Measurements from ENCODE around the gene ABCC4.

Gene ABCC4

DNA sequence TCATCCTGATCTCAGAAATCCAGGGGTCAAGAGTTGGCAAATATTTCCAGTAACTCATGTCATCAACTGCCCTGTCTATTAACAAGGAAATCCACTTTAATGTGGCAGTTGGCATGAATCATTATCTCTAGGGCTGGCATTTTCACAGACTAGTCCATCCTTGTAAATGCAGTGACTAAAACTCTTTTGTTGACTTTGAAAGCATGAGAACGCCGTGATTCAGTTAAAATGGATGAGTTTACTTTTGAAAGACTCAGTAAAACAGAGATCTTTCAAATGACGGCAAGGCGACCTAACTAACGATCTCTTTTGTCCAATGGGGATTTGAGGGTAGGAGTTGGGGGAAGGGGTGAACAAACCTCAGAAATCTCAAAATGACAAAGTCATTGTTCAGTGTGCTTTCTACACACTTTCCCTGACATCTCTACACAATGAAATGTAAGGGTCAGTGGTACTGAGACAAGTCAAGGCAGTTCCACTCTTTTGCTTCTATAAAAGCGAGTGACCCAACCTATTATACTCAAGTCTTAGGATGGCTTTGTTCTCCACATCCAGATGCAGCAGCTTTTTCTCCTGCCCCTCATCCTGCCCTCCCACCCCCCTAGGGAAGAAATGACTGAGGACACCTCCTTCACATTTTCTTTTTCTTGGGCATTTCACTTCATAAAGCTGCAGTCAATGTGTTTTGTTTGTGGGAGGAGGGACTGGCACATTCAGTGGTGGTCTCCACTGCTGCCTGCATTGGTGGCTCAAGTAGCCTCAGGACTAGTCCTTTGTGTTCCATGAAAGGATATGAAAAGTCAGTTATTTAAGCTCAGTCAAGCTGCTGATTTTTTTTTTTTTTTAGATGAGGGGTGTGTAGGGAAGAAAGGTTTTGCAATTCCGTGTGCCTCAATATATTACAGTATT lies 200.5 kb downstream of the ABCC4 start:
- peak; percentile 65 for DNase-seq

DNA sequence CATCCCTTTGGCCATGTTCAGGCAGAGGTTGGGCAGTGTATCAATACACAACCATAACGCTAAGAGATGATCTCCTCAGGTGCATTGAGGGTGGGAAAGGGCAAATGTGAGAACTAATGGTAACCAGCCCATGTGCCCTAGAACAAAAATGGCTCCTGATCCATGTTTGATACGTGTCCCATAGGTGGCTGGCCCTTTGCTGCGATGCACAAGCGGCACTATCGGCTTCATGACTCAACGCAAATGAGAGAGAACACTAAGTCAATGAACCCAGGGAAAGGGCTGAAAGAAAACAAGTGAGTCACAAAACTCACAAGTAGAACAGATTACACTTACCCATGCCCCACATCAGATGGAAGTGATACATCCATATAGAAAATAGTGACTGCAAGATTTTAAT lies 201.7 kb downstream of the ABCC4 start:
- no peak for DNase-seq

DNA sequence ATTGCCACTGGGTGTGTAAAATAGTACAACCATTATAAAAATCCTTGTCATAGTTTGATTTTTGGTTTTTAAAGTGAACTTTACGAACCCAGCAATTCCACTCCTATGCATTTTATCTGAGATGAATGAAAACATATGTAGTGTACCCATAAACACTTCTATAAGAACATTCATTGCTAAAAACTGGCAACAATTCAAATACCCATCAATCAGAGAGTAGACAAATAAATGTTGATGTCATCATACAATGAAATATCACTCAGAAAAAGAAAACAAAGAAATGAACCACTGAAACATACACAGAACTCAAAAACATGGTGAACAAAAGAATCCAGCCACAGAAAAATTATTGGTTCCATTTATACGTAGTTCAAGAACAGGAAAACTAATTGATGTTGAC lies 202.3 kb downstream of the ABCC4 start:
- peak; percentile 27 for DNase-seq

DNA sequence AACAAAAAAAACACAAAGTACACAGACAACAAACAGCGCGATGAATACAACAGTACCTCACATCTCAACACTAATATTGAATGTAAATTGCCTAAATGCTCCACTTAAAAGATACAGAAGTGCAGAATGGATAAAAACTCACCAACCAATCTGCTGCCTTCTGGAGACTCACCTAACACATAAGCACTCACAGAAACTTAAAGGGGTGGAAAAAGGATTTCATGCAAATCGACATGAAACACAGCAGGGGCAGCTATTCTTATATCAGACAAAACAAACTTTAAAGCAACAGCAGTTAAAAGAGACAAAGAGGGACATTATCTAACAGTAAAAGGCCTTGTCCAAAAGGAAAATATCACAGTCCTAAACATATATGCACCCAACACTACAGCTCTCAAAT lies 209.5 kb downstream of the ABCC4 start:
- no peak for DNase-seq

DNA sequence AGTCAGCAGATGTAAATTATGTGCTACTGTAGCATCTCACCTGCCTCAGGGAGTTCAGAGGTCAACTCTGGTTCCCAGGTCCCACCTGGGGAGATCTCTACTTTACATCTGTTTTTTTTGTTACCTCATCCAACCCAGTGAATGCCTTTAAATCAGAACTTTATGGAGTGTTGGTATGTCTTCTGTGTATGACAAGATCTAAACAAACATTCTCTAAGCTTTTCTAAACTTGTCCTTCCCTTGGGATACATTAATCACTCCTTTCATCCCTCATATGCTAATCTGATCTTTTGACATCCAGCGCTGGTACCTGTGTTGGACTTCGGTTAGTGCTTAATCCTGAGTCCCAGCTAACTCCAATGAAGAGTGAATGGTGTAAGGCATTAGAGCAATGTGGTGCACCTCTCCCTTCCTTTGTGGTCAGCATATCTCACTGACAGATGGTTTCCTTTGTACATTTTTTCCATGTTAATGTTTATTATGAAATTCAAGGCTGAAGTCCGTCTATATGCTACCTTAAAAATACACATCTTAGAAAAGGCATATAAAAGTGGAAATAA lies 213.4 kb downstream of the ABCC4 start:
- no peak for DNase-seq

DNA sequence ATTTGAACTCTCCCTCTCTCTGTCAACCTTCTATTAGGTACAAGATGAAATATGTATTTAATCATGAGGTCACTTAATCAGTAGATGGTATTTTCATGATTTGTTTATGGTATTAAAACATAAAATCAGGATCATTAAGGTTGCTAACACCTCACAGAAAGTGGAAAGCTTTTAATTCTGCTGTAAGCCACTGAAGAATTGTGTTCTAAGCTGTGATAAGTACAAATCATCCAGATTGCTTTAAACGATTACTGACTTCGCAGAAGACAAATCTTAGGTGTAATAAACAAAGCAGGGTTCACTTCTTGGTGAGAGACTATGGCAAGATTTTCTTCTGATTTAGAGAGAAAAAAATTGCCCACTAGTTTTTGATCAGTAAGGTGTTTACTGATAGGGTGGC lies 214.5 kb downstream of the ABCC4 start:
- DNase-seq: no peak

DNA sequence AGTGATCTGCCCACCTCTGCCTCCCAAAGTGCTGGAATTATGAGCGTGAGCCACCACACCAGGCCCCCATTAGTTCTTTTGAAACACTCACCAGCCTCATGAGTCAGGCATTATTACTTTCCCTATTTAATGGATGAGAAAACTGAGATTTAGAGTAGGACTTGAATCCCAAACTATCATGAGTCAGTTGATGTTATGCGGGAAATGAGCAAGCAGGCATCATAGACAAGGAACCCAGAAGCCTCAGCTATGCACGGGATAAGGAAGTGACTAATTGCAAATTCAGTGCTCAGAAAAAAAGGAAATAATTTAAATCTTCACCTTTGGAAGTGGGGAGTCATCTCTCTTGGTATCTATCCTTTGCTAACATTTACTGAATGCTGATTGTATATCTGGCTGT lies 217.5 kb downstream of the ABCC4 start:
- no peak for DNase-seq

DNA sequence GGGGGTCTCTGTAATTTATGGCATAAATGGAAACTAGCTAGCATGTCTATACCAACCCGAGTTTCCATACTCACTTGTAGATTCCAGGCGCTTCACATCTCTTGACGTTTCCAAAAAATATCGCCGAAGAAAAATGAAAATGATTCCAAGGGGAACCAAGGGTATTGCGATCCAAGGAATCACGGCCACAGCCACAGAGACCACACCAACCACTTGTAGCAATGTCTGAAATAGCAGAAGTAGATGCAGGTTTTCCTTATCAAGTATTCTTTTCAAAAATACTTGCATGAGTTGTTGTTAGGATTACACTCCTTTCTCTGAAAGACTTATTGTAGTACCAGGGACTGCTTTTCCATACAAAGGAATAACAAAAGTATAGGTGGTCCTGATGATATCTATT lies 218.2 kb downstream of the ABCC4 start:
- DNase-seq: no peak

DNA sequence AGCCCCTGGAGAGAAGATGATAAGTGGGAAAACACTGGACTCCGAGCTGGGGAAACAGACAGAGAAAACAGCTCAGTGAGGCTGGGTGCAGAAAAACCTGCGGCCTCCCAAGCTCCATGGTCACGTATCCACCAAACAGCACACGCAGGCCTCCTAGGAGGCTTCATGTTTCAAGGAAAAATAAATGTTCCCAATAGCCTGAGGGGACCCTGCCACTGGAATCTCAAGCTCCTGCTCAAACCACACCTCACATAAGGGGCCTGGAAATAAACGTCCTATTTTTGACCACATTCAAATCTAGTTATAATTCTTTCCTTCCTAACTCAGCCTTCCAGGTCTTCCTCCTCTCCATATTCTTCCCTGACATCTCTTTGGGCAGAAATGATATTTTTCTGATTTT lies 225.7 kb downstream of the ABCC4 start:
- no peak for DNase-seq

DNA sequence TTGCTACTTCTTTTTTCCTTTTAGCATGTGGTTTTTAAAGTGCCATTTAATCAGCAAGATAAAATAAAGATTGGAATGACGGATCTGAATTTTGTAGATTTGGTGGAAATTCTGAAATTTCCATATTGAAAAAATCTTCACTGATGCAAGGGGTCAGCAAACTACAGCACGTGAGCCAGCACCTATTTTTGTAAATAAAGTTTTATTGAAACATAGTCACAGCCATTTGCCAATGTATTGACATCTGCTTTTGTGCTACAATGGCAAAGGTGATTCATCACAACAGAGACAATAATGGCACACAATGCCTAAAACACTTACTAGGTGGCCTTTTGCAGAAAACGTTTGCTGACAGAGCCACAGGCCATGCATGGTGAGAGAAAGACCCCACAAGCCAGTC lies 226.4 kb downstream of the ABCC4 start:
- DNase-seq: no peak

DNA sequence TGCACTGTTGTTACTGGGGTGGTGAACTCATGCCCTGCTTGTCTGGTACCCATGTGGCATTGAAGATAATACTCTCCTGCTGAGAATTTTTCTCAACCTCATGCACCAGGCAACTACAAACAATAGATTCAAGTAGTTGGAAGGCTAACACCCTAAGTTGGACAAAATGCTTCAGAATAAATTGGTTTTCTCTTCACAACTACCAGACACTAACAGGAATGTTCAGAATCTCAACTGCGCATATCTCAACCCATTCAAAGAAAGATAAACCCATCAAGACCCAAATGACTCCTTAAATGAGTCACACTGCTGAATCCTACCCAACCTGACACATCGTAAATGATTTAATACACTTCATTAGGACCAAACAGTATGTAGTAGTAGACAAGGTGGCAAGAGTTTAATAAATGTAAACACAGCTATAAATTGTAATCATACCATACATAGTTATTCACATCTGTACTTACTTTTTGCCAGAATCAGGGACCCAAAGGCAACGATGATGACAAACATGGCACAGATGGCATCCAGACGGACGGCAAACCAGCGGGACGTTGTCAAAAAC lies 227.4 kb downstream of the ABCC4 start:
- no peak for DNase-seq

DNA sequence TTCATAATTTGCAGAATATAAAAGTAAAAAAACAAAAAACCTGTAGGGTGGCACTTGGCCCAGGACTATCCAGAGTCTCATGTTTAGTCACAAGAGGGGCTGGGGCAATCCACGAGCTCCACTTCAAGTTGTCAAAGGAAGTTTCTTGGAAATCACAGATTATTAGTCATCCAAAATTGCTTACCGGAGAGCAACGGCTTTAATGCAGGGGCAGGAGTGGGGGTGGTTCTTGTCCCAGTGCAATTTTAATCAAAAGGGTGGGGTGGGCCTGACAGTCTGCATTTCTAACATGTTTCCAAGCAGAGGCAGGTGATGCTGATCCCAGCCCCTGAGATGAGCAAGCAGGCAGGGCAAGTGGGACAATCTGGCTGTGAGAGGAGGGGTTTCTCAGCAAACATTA lies 233.9 kb downstream of the ABCC4 start:
- DNase-seq: no peak

DNA sequence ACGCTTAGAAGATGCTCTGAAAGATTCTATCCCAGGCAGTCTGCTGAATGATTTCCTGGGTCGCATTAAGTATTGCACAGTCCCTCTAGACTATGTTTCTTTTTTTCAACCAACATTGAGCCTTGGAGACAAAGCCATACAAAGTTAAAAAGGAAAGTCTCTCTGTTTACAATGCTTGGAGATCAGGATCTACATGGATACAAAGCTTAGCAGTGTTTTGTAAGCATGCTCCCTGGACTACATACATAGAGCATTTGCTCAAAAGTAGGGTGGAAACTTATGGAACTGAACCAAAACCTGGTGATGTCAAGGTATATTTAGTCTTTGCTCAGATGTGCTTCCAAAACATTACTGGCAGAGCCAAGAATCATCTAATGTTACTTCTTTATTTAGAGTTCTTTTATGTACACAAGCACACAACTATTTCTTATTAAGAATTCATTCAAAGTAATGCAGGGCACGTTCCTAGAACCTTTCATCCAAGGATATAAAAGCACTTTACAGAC lies 241.2 kb downstream of the ABCC4 start:
- DNase-seq: no peak

DNA sequence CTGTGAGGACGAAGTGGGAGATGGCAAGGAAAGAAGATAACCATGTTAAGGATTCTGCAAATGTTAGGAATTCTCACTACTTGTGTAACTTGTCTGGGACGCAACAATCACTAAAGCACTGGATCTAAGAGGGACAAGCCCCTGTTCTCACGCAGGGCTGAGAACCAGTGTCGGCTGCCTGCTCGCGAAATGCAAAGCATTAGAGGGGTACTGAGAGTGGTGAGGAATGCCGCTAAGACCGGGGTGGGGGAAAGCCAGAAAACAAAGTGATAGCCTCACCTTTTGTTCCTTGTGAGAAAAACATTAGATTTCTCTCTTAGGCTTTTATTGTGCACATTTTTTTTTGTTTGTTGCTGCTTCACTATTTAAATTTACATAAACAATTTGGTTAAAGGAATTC lies 241.9 kb downstream of the ABCC4 start:
- no peak for DNase-seq

DNA sequence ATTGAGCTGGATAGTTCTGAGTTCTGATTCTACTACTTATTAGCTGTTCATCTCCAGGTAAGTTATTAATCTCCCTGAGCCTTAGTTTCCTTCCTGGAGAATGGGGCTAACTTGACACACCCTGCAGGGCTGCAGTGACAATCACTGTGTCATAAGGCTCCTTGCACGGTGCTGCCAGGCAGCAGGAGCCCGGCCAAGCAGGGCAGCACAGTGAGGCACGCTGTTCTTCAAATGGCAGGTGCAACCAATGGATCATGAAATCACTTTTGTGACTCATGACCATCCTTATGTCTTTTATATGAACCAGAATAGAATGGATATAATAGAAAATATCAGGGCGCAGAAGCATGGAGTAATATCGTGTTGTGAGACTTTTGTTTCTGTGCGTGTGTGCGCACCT lies 242.6 kb downstream of the ABCC4 start:
- DNase-seq: no peak

DNA sequence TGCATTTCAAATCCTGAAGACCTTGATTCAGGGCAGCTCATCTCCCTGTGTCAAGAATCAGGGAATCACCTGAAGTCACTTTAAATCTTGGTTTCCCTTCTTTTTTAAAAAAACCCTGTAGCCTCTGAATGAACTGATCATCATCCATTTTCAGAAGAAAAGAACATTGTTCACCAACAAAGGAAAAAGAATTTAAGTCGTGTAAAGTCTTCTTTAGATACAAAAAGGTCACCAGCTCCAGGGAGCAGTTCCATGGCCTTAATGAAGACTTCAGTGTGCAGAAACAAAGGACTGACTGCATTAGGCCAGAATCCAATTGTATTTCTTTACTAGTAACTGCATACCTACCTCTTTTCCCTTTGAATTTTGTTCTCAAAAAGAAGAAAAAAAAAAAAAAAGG lies 245.0 kb downstream of the ABCC4 start:
- no peak for DNase-seq

DNA sequence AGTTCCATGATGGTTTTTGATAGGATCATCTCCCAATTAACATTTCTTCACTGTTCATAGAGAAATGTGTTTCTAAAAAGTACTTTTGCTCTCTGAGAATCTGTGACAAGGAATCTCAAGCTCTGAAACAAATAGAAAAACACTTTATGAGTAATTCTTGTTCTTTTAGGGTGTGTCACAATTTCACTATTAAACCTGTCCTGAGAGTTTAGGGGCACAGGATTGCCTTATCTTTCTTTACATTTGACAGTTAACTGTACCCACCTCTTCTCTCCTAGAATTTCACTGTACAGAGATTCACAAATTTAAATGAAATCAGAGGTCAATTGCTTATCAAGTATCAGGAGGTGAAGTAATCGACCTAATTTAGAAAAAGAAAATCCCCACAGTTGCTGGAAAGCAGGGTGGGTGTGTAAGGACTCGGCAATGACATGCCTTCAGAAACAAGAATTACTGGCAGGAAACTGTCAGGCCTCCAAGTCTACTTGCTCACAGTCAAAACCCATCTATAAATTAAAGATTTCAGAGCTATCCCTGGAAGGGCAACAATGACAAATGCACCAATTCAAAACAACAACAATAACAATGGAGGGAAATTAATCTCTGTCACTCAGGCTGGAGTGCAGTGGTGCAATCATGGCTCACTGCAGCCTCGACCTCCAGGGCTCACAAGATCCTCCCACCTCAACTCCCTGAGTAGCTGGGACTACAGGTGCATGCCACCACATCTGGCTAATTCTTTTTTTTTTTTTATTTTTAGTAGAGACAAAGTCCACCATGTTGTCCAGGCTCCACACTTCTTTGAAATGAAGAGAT lies 250.2 kb downstream of the ABCC4 start:
- DNase-seq: no peak

DNA sequence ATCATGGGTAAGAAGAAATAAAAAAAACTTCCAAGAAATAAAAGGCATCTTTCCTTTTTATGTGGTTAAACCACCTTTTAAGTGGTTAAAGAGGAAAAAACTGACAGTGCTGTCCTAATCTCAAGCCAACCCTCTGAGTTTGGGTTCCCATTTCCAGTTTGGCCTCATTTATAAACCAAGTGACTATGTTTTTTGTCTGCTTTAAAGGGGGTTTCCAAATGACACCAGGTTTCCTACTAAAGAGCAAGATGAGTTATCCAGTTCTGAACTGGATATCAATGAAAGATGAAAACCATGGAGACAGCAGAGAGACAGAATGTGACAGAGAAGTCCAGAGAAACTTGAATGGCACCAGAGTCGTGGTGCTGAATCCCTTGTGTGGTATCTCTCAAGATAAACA lies 251.5 kb downstream of the ABCC4 start:
- DNase-seq: no peak

DNA sequence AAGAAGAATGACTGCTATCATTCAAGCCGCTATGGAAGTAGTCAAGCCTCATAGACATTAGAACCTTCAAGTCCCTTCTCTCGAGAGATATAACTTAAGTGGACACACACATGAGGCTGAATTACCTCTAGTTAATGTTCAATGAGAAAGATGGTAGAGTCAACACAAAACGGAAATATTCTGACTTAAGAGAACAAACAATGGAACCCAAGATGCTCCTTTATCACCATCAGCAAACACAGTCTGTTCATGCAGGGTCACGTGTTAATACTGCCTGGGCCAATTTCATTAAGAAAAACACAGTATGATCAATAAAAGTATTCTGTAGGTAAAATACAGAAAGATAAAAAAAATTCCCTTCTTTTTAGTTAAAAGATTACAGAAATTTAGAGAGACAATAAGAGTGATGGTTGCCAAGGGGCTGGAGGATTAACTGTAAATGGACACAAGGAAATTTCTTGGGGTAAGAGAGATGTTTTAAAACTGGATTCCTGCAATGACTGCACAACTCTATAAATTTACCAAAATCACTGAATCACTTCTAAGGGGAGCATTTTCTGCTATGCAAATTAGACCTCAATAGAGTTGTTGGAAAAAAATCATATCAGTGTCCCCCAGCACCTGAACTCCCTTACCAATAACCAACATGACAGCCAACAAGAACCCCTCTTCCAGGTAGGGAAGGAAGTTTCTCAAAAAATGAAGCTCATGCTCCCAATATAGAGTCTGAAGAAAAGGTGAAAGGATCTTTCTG lies 256.6 kb downstream of the ABCC4 start:
- no peak for DNase-seq

DNA sequence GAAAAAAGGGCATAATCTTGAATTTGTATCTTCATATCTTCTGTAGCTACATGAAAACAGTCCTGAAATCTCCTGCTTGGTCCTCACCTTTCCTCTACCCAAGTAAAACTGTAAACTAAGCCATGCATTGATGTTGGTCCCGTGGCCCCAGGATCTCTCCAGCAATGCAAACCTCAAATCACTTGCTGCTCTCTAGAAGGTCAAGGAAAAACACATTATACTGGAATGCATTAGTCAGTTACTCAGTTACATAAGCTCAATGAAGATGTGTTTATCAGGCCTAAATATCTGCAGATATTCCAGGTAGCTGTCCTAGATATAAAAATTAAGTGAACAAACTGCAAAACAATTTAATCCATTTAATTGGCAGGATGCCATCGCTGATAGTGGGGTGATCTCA lies 261.8 kb downstream of the ABCC4 start:
- DNase-seq: no peak

DNA sequence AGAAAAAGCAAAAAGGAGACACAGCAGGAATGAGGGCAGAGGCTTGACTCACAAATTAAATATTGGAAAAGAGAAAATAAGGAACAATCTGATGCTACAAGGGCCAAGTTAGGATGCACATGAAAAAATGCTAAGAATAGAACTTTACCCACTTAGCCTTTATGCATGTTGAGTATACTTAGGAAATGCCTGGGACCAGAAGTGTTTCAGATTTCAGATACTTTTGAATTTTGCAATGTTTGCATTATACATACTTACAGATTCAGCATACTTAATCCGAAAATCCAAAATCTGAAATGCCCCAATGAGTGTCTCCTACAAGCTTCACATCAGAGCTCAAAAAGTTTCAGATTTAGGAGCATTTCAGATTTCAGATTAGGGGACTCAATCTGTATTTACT lies 262.3 kb downstream of the ABCC4 start:
- no peak for DNase-seq

DNA sequence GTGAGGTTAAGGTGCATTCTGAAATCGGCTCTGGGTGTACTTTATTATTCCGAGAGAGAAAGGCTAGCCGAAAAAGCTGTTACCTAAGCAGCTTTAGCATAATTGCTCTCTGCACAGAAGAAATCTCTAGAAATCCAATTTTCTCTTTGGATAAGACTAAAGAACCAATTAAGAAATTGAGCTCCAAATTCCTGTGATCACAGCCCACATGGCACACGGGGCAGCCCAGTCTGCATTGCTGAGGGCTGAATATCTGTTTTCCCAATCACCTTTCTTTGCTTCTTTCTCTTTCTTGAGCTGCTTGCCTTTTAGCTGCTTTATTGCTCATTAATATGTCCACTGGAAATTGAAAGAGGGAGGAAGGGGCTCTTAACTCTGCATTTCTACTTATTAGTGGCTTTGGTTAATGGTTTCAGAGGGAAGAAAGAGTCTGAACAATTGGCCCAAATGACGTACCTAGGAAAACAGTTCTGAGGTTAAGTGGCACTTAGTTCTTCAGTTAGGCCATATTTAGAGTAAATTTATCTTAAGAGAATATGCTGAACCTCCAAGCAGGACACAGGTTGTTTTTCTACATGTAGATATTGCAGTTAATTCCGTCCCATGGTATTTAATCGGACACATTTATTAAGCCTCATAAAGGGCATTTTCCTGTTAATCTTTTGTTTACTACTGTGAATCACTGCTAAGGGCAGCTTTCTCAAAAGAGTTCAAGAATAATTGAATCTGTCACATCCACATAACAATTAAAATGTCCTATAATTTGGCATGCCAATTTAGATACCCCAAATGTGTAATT lies 265.7 kb downstream of the ABCC4 start:
- no peak for DNase-seq

Measured in SHP77 treated with DMSO at 0.1 percent for 48 hours (cell line).